HG03442 (cell line): ENCODE data around the gene LIME1.
"Not testable (repeated sequence)": the region's sequence is repeated elsewhere in the genome, so short reads cannot be mapped to it uniquely, and the experiment has no call there.

Experiments
- ATAC-seq: cut with Tn5 transposase; IDR thresholded peaks from one replicate; pipeline ENCODE4 v1.9.1; 2021; ENCODE audit warnings: mild to moderate bottlenecking, moderate library complexity; ENCODE audit not compliant: unreplicated experiment

Gene LIME1

DNA sequence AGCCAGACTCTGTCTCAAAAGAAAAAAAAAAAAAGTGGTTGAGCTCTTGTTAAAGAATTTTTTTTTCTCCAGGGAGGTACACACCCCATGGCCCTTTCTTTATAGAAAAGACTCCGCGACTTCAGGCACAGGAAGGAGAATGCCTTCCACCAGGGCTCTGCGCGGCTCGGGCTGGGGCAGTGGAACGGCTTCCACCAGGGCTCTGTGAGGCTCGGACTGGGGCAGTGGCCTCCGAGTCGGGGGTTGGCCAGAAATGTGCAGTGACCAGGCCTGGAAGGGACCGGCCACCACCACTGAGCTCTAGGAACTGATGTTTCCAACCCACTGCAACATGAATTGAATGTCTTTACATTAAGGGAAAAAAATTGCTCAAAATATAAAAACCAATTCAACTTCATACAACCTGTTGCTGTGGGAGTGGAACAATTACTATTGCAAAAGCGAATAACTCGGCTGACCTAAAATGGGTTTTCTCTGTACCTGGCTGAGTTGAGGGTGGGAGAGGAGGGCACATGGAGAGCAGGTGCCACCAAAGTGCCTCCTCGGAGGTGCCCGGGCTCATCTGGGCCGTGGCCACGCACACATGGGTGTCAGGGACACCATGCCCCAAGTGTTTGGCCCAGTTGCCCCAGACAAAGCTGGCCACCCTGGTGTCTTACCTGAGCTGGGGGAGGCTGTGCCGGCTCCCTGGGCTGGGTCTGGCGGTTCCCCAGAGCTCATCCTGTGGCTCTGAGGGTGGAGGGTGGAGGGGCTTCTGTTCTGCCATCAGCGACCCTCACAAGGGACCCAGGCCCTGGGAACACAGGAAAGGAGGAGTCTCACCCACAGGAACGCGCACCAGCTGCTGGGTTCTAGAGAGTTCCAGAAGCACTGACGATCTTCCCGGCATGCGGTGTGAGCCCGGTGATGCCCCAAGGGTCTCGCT, 32.4 kb downstream of the LIME1 start:
- ATAC-seq: no peak

DNA sequence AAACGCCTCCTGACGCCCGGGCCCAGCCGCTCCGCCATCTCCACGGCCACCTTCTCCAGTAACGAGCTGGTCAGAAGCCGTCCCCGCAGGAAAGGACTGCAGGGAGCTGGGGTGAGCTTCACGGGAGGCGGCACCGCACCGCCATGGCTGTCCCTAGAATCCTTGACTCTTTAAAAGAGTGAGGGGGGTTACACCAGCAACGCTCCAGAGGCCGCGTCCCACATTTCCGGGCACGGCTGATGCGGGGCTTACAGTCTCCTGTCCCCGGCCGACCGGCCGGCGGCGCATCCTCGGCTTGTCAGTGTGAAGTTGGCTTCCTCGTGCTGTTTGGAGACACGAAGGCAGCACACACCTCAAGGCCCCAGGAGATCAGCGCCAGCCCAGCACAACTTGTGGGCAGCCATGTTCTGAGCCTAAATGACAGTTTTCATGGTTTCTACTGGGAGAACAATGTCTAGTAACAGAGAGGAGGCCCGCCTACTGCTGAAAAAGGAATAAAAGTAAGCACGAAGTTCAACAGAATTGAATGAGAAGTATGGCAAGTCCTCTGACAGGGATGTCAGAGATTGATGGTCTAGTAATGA, 33.5 kb downstream of the LIME1 start:
- no peak for ATAC-seq

DNA sequence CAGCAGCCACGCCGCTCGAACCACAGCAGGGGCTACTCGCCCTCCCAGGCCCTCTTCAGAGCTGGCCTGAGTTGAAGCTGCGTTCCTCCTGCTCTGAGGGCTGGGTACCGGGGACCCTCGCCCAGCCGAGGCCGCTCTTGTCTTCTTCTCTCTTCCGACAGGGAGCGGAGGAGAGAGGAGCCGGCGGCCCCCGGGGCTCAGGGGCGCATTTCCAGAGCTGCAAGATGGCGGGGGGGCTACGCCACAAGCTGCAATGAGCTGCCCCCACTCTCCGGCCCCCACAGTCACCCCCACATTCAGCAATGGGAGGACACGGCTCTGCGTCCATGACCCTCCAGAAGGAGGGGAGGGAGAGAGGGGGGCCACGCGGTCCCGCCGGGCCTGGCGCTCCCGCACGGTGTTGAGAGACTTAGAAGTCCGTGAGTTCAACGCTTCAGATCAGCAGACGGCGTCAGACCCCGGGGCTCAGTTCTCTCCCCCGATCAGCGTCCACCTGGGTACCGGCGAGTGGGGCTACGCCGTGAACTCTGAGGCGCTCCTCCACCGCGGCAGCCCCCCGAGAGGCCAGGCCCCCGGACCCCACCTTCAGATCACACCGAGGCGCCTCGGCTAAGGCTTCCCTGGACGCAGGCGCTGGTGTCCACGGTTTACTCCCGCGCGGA, 34.7 kb downstream of the LIME1 start:
- ATAC-seq: no peak

DNA sequence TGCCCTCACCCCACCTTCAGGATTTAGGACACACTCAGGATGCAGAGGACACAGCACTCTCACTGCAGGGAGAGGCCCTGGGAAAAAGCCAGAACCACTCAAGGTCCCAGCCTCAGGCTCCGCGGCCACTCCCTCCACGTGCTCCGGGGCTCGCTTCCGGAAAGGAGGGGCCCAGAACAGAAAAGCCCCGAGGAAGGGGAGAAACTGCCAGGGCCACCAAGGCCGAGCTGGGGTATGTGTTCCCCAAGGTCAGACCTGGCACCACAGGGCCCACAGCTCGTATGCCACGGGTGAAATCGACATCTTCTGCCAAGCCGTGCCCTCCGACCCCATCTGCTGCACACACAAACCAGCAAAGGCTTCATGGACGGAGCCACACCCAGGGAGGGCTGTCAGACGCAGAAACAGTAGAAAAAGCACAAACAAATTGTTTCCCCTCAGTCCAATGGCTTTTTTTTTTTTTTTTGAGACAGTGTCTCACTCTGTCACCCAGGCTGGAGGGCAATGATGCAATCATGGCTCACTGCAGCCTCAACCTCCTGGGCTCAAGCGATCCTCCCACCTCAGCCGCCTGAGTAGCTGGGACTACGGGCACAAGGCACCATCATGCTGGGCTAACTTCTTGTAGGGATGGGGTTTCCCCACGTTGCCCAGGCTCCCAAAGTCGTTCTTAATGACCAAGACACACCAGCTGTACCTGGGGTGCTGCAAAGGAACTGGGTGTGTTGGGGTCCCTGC, 36.5 kb downstream of the LIME1 start:
- no peak for ATAC-seq

DNA sequence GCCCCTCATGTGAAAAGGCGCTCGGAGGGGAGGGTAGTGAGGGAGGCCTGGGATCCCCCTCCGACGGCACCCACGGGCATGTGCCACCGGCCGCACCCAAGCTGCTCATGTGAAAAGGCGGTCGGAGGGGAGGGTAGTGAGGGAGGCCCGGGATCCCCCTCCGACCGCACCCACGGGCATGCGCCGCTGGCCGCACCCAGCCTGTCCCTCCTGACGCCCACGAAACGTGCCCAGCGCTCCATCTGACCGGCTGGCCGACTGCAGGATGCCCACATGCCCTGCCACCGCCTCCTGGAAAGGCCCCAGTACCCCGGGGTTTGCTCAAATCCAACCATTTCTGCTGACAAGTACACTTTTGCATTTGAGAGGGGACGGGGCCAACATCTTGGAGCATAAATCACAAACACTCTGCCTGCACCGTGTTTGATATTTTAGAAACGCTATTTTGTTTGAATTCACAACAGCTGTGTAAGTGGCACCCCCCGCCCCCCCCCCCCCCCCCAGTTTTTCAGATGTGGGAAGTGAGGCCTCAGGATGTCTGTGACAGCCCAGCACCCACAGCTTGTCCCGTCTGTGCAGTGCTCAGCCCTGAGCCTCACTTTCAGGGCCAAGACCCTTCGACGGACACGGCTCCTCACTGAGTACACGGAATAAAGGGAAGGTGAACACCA, 37.2 kb downstream of the LIME1 start:
- no peak for ATAC-seq

DNA sequence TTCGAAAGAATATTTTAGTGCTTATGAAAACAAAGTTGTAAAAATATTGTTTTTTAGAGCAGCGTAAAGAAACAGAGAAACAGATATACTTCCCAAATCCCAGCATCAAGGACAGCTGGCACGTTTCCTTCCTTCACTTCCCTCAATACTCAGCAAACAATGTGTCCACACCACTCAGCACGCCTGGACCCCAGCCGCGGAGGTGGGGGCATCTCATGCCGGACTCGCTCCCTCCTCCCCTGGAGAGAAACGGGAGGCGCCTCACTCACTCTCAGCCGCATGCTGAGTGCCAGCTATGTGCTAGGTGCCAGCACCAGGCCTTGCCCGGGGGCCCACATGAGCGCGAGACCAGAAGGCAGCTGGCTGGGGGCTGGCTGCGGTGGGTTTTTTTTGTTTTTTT, 37.8 kb downstream of the LIME1 start:
- no peak for ATAC-seq

DNA sequence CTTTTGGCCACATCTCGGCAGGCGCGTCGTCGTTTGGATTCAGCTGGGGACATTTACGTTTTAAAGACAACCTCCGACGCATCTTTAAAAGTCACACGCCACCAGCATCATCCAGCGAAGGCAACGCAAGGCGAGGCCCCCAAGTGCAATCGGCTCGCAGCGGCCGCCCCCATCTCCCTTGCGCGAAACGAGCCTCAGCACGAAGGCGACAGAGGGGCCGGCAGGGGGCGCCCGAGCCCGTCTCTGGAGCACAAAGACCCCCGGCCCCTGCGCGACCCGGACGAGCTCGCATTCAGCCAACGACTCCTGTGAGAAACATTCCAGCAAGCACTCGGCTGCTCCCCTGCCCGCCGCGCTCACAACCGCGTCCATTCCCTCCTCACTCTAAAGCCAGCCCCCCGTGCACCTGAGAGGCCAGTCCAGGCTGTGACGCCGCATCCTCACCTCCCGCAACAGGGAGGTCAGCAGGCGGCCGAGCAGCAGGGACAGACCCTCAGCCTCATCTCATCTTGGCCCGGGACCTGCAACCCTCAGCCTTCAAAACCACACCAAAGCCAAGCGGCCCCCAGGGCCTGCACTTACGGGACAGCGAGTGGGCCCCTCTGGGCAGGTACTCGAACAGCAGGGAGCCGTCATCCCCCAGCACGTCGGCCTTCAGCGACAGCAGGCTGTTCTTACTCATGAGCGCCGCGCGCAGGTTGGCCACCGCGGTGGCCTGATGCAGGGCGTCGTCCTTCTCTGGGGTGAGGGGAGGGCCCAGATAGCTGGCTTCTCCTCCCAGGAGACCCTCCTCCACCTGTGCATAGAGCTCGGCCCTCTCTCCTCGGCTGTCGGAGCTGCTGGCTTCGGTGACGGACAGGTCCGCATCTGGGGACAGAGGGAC, 38.9 kb downstream of the LIME1 start:
- ATAC-seq: no peak

DNA sequence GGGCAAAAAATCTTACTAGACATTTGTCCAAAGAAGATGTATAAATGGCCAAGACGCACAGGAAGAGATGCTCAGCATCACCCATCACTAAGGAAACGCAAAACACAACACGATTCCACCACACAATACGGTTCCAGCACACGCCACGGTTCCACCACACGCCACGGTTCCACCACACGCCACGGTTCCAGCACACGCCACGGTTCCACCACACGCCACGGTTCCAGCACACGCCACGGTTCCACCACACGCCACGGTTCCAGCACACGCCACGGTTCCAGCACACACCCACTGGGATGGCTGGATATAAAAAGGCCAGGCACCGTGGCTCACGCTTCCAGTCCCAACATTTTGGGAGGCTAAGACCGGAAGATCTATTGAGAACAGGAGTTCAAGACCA, 40.4 kb downstream of the LIME1 start:
- not testable (repeated sequence) for ATAC-seq

DNA sequence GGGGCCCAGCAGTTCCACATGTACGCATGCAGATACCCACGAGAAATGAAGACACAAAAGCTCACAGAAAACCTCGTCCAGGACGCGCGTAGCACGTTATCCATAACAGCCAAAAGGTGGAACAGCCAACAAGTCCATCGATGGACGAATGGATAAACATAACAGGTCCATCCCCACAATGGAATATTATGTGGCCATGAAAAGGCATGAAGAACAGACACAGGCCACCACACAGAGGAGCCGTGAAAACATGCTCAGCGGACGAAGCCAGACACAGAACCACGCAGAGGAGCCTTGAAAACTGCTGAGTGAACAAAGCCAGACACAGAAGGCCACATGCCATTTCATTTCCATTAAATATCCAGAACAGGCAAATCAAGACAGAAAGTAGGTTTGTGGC, 41.1 kb downstream of the LIME1 start:
- no peak for ATAC-seq

DNA sequence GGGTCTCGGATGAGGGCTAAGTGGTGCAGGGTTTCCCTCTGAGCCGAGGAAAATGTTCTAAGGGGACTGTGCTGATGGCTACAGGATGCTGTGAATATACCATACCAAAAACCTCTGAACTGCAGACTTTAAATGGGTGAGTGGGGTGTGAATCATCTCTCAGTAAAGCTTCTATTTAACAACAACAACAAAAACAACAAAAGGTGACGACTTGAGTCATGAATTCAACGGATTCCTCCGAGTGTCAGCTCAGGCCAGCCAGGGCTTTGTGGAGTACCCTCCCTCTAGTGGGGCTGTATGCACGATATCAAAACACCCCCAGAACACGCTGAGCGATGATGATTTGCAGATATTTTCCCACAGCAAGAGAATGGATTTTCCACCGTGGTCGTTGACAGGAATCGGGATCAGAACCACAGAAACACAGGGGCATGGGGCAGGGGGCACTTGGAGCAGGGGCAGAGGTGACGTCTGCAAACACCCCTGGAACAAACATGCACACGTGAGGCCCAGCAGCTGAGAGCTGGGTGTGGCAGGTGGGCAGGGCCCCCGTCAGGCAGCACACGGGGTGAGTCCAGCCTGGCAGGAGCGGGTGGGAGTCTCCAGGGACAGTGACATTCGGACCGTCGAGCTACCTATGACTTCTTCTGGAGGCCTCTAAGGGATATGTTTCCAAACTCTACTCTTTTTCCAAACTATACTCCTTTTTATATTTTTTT, 41.7 kb downstream of the LIME1 start:
- ATAC-seq: no peak

DNA sequence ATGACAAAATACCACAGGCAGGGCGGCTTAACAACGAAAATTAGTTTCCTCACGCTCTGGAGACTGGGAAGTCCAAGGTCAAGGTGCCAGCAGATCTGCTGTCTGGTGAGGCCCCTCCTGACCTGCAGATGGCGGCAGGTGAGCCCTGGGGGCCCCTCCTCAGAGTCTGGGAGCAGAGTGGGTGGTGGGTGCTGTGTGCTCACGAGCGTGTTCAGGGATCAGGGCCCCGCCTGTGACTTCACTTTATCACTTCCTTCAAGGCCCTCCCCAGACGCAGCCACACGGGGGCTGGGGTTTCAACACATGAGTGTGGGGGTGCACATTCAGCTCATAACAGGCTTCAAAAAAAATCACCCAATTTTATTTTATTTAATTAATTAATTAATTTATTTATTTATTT, 42.4 kb downstream of the LIME1 start:
- ATAC-seq: no peak

DNA sequence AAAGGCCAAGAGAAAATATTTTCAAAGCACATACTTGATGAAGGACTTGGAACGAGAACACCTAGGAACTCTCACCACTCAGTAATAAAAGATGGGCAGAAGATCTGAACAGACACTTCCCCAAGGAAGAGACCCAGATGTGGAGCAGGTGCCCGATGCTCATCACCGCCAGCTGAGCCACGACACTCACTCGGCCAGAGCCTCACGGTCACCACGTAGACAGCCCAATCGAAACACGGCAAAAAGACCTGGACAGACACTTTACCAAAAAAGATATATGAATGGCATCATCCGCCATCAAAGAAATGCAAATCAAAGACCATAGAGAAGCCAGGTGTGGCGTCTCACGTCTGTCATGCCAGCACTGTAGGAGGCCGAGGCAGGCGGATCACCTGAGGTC, 44.7 kb downstream of the LIME1 start:
- ATAC-seq: no peak

DNA sequence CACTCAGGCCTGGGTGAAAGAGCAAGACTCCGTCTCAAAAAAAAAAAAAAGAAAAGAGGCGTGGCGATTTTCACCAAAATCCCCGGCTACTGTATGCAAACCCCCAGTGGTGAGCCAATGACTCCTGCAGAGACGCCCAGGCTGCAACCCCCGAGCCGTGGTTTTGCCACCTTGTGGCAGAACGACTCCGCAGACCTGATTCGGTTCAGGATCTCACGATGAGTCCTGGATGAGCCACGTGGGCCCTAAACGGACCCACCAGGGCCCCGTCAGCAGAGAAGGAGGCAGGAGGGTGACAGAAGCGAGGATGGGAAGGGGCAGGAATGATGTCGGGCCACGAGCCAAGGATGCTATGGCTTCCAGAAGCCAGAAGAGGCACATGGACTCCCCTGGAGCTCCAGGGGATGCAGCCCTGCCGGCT, 45.6 kb downstream of the LIME1 start:
- no peak for ATAC-seq

DNA sequence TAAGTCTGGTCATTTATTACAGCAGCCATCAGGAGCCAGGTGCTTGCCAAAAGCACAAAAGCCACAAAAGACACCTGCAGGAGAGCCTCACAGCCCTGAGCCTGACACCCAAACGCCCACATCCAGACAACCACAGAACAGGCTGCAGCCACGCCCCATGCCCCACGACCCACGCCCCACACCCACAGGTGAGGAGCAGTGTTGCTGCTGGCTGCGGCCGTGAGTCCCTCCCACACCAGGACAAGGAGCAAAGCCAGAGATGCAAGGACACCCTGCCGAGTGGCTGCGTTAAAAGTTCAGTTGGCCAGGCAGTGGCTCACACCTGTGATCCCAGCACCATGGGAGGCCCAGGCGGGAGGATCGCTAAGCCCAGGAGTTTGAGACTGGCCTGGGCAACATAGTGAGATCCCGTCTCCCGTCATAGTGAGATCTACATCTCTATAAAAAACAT, 46.1 kb downstream of the LIME1 start:
- no peak for ATAC-seq

DNA sequence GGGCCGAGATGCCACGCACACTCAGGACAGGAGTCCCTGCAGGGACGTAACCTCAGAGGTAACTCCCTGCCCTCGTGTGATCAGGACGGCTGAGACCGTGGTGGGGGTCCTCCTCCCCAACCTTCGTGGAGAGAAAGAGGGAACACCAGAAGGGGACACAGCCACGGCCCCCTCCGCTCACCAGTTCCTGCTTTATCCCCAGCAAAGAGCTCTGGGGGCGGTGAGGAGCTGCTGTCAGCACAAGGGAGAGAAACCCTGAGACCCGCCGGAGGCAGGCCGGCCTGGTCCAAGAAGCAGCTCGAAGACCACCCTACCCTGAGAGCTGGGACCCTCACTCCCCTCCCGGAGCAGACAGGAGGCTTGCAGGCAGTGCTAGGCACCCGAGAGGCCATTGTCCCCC, 47.5 kb downstream of the LIME1 start:
- ATAC-seq: no peak

DNA sequence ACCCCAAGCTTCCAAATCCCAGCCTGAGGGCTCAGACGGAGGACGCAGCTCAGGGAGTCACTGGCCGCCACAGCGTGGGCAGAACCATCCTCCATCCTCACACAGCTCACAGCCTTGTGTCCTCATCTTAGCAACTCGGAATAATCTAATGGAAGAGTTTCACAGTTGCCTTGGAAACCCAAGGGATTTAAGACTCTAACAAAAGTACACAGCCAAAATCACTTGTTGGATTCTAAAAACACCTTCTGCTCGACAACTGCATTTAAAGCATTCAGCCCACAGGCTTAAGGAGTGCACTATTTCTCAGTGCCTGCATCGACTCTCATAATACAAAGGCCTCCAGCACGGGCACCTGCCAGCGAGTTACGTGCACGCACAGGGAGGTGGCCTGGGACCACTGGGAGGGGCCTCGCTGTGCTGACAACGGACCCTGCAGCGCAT, 49.2 kb downstream of the LIME1 start:
- no peak for ATAC-seq

DNA sequence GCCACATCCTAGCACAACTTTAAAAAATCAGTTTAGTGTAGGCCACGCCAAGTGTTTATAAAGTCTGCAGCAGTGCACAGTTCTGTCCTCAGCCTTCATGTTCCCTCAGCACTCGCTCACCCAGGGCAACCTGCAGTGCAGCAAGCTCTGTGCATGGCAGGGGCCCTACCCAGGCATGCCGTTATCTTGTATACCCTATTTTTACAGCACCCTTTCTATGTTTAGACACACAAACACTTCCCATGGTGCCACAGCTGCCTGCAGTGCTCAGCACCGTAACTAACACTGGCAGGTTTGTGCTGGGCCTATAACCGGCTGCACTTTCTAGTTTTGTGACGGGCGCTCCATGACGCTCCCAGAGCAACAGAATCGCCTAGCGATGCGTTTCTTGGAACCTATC, 50.8 kb downstream of the LIME1 start:
- ATAC-seq: no peak

DNA sequence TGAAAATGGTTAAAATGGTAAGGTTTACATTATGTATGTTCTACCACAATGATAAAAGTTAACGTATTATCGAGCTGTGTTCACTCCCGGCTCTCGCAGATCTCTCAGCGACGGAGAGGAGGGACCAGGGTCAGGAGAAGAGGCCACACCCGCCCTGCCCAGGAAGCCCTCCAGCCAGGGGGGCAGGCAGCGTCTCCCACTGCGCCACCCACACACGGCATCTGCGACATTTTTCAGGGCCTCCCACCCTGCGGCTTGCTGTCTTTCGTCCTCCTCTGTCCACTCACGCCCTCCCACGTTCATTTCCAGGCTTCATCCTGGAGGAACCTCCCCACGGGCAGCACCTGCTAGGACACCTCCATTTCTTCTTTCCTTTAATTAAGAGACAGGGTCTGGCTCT, 51.3 kb downstream of the LIME1 start:
- no peak for ATAC-seq
